ACHN (cell line): ENCODE measurements around the gene DDX56.
A peak's percentile ranks its signal among the peaks of the same experiment; 100 is the strongest.
"Not testable (repeated sequence)": the region's sequence is repeated elsewhere in the genome, so short reads cannot be mapped to it uniquely, and the experiment has no call there.

Source experiments
- DNase-seq: peaks from one replicate; pipeline ENCODE4 v3.0.0-alpha.2; 2015
- in situ Hi-C: cut with HindIII; loops from 2 replicates; pipeline ENCODE4 v1.10.0; 2017; ENCODE audit warnings: low sequenced_read_pairs, low pct_ligation_motif_present, low pct_unique_long_range_greater_than_20kb

DDX56 gene

GRCh38 chr7:44602576-44602910 lies 28.8 kb upstream of the DDX56 start:
- no peak for DNase-seq

DNA sequence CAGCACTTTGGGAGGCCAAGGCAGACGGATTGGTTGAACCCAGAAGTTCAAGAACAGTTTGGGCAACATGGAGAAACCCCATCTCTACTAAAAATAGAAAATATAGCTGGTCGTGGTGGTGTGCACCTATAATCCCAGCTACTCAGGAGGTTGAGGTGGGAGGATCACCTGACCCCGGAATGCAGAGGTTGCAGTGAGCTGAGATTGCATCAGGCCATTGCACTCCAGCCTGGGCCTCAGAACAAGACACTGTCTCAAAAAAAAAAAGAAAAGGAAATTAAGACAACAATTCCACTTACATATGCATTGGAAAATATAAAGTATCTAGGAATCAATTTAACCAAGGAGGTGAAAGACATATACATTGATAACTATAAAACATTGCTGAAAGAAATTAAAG lies 25.5 kb upstream of the DDX56 start:
- in situ Hi-C loops: loop anchor here (25.0 kb wide), 1 partner anchor 238 kb away; the partner anchor contains the start of gene H2AZ2
- no peak for DNase-seq

More at GRCh38 chr7:44602576-44602910, 28.8 kb upstream of the DDX56 start:
- in situ Hi-C loops: no loop called here

GRCh38 chr7:44597181-44597580 lies 23.5 kb upstream of the DDX56 start:
- in situ Hi-C loops: loop anchor here (25.0 kb wide), 1 partner anchor 240 kb away; the partner anchor contains the start of gene H2AZ2
- DNase-seq: not testable (repeated sequence)

DNA sequence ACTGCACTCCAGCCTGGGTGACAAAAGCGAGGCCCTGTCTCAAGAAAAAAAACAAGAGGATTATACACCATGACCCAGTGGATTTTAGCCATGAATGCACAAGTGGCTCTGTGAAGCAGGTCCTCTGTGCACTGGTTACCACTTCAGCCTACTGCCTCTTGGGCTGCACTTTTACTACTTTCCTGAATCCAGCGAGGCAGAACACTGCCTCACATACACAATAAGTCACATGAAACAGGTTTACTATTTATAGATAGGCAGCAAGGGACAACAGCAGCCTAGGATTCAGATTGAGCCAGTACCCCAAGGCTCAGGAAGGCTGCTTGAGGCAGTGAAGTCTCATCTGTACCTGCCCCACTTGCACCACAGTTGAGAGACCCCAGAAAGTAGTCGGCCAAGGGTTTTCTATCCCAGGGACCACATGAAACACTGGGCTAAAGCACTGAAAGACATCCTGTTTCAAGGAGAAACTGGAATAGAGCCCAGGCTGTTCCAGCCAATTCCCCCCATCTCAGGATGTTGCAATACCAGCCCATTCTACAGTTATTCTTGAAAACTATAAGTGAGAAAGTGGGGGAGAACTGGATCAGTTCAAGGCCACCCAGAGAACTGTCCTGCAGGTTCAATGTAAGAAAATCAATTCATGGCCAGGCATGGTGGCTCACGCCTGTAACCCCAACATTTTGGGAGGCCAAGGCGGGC lies 22.4 kb upstream of the DDX56 start:
- in situ Hi-C loops: loop anchor here (25.0 kb wide), 1 partner anchor 241 kb away; the partner anchor contains the start of gene H2AZ2
- DNase-seq: peak; percentile 48

GRCh38 chr7:44590910-44591309 lies 17.2 kb upstream of the DDX56 start:
- no peak for DNase-seq
- in situ Hi-C loops: loop anchor here (25.0 kb wide), 1 partner anchor 246 kb away; the partner anchor contains the start of gene H2AZ2

GRCh38 chr7:44587843-44588711 lies 14.4 kb upstream of the DDX56 start:
- in situ Hi-C loops: loop anchor here (25.0 kb wide), 1 partner anchor 249 kb away; the partner anchor contains the start of gene H2AZ2
- DNase-seq: peak; percentile 66

- in situ Hi-C loops: loop anchor here (25.0 kb wide), 1 partner anchor 254 kb away; the partner anchor contains the start of gene H2AZ2
- DNase-seq: no peak
Observed at GRCh38 chr7:44583146-44583865, 9.6 kb upstream of the DDX56 start.

GRCh38 chr7:44581879-44582603 lies 8.3 kb upstream of the DDX56 start, which contains the start of gene TMED4:
TMED4 (minus strand) TSS chr7:44582231; CDS start chr7:44582206, 25 bp downstream.
- peak; percentile 99 for DNase-seq
- in situ Hi-C loops: loop anchor here (25.0 kb wide), 1 partner anchor 255 kb away; the partner anchor contains the start of gene H2AZ2

DNA sequence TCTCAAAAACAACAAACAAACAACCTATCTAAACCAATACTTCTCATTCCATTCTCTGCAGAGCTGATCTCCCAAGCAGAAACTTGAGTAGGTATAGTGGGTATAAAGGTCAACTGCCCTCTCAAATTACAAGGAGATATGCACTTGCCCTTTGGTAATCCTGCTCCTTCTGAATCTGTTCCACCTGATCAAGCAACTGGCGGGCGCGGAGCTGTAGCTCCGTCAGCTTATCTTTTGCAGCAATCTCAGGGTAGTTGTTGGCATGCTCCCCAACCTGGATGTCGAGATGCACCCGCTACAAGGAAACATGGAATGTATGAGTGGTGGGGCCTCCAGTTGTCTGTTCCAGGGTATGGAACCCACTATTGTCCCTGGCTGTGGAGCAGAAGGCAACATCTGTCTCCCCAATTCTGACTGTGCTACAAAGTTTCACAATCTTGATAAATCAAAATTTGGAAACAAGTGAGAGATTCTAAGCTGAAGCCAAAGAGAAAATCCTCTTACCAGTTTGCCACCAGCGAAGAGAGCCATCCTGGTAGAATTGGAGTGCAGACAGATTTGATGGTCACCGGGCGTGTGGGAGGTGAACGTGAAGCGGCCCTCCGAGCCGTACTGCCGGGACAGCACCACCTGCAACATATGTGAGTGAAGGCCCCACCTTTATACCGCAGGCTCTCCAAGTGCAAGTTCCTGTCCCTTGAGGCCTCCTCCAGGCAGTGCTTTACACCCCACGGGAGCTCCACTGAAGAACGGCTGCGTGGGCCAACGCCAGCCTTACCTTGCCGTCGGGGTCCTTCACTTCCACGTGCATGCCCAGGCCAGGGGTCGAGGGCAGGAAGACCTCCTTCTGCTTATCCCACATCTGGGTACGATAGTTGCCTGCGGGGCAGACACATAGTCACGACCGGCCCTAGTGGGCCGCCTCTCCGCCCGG lies 7.5 kb upstream of the DDX56 start:
- DNase-seq: peak; percentile 28
- in situ Hi-C loops: loop anchor here (25.0 kb wide), 1 partner anchor 256 kb away; the partner anchor contains the start of gene H2AZ2

DNA sequence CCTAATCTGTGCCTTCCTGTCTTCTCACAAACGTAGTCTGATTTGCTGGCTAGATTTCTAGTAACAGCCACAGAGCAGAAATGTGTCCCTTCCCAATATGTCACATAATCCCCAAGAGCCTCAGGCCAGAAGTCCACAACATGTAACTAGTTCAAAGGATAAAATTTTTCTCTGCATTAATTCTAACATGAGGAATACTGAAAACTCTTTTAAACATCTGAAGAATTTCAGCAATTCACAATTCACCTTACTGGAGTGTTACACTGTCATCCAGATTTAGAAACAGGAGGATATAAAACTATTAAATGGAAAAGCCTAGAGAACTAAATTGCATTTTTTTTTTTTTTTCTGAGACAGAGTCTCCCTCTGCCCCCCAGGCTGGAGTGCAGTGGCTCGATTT lies 2.5 kb upstream of the DDX56 start:
- DNase-seq: no peak
- in situ Hi-C loops: loop anchor here (25.0 kb wide), 1 partner anchor 261 kb away; the partner anchor contains the start of gene H2AZ2

GRCh38 chr7:44575054-44575453 lies 1.3 kb upstream of the DDX56 start:
- in situ Hi-C loops: loop anchor here (25.0 kb wide), 1 partner anchor 262 kb away; the partner anchor contains the start of gene H2AZ2
- DNase-seq: no peak

GRCh38 chr7:44574287-44574872 lies 672 bp upstream of the DDX56 start:
- in situ Hi-C loops: no loop called here
- DNase-seq: no peak

DNA sequence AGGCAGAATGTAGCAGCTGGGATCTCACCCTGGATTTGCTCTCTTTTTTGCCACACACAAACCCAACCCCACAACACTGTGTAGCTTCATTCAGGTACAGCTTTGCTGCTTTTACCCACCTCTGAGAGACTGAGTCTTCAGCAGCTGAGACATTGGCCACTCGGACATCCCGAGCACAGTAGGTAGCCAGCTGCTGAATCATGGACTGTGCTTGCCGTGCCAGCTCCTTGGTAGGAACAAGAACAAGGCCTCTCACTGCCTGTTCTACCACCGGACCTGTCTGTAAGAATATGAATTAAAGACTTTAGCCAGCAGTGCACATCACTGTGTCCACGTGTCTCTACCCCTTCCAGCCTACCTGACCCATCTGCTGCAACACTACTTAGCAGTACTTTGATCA lies 937 bp downstream of the DDX56 start:
- DNase-seq: no peak
- in situ Hi-C loops: no loop called here

DNA sequence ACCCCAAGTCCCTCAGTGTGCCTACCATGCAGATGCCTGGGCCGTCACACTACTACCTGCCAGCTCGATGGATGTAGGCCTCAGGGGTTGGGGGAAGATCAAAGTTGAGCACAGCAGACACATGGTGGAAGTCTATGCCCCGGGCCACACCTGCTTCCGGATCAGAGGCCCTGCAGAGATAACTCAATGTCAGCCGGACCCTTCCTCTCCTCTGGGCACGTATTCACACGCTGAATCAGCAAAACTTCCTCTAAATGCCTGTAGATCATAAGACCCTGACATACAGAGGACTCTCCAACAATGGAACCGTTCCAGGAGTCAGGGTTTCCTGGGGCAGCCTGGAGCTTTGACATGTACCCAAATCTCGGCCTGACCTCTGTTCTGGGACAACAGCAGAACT lies 3.7 kb downstream of the DDX56 start:
- DNase-seq: no peak
- in situ Hi-C loops: no loop called here

- DNase-seq: no peak
- in situ Hi-C loops: no loop called here
Observed at GRCh38 chr7:44568771-44569560, 4.7 kb downstream of the DDX56 start.

DNA sequence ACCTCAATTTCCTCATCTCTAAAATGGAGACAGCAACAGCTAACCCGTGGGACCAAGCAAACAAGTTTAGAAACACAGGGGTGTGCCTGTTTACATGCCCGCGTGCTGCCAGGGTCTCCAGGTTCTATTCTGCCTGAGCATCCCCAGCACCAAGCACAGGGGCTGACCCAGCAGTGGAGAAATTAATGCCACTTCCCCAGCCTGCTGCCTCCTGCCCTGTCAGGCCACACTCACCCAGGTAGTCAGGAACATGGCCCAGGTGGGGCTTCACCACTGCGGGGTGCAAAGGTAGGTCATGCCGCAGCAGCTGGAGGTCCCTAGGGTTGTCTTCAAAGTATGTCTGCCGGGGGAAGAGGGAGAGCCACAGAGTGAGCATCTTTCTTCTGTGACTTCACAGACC lies 5.8 kb downstream of the DDX56 start:
- in situ Hi-C loops: no loop called here
- DNase-seq: no peak
